Erythroblast (primary cell): ENCODE data around the gene REN.

ENCODE experiments used
- GATA1 ChIP-seq: IDR thresholded peaks from 2 replicates; pipeline ENCODE4 v1.6.1; 2011; ENCODE audit warnings: low read depth, mild to moderate bottlenecking, control low read depth, low read length, moderate library complexity
- POLR2A ChIP-seq: IDR thresholded peaks from 2 replicates; pipeline ENCODE4 v1.6.1; 2011; ENCODE audit warnings: mild to moderate bottlenecking, low read length

GRCh38 chr1:204212715-204213114 is 46.6 kb upstream of the REN start:
- TF ChIP-seq POLR2A (no peak), GATA1 (no peak)
